GM19043 (cell line): ENCODE data around the gene HMGCL.
A peak's percentile ranks its signal among the peaks of the same experiment; 100 is the strongest.
"Not testable (repeated sequence)": the region's sequence is repeated elsewhere in the genome, so short reads cannot be mapped to it uniquely, and the experiment has no call there.

Experiments used
- ATAC-seq: cut with Tn5 transposase; IDR thresholded peaks from one replicate; pipeline ENCODE4 v1.9.1; 2021; ENCODE audit warnings: low read depth; ENCODE audit not compliant: unreplicated experiment

Gene HMGCL

GRCh38 chr1:23799570-23800399 lies 25.4 kb downstream of the HMGCL start:
- no peak for ATAC-seq

GRCh38 chr1:23799255-23799569 lies 26.0 kb downstream of the HMGCL start:
- no peak for ATAC-seq

DNA sequence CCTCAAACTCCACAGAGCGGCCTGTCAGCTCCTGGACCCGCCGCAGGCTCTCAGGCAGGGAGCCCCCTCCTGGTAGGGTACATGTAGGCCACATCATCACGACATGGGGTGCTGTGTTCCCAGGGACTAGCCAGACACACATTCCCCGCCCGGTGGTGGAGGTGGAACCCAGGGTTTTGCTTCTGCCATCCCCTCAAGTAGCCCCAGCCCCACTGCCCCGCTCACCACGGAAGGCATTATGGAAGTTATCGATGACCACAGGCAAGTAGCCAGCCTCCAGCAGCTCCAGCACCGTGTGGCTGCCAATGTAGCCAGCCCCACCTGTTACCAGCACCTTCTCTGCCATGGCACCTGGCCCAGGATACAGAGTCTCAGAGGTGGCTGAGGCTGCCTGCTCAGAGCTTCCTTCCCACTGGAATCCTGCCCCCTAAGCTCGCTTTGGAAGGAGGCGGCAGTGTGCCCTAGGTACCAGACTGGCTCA lies 26.5 kb downstream of the HMGCL start:
- no peak for ATAC-seq

DNA sequence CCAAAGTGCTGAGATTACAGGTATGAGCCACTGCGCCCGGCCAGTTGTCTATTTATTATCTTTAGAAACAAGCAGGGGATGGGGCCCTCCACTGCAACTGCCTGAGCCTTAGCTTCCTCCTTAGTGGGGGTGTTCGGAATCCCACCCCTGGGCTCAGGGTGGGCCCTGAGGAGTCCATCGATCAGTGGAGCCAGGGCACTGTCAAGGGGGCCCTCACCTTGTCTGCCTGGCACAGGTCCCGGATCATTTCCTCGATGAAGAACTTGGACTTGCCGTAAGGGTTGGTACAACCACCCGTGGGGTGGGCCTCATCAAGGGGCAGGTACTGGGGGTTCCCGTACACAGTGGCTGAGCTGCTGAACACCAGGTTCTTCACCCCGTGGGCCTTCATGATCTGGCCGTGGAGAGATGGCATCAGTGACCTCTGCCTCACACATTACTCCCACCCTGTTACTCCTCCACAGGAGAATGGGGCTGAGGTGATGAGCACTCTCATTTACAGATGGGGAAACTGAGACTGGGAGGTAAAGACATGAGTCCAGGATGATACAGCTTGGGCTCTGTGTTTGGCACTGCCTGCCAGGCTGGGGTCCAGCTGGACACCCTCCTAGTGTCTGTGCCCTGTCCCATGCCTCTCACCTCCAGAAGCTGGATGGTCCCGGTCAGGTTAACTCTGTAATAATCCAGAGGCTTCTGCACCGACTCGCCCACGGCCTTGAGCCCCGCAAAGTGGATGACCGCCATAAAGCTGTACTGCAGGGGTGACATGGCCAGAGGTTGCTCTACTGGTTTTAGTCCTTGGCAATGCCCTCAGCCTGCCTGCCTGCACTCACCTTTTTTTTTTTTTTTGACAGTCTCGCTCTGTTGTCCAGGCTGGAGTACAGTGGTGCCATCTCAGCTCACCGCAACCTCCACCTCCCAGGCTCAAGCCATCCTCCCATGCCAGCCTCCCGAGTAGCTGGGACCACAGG lies 27.5 kb downstream of the HMGCL start:
- no peak for ATAC-seq

DNA sequence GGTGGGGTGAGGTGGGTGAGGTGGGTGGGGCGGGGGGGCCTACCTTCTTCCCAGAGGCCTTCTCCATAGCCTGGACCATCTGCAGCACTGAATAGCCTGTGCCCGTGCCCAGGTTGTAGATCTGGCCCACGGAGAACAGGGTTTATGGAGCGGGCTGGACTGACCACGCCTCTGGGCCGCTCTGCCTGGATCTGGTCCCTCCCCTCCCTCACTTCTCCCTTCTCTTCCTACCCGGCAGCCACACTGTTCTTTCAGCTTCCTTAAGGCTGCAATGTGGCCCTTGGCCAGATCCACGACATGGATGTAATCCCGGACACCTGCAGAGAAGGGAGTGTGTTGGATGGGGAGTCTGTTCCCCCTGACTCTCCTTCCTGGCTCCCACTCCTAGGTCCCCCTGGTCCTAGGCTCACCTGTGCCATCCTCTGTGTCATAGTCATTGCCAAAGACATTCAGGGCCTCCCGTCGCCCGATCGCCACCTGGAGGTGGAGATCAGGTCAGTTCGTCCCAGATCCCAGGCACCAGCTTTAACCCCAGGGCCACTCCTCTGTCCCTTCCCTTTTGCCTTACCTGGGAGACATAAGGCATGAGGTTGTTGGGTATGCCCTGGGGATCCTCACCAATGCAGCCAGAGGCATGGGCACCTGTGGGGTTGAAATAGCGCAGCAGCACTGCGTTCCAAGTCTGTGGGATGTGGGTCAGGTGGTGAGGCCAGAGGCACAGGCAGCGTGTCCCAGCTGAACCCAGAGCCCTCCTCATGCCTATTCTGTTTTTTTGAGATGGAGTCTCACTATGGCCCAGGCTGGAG lies 28.6 kb downstream of the HMGCL start:
- ATAC-seq = no peak

DNA sequence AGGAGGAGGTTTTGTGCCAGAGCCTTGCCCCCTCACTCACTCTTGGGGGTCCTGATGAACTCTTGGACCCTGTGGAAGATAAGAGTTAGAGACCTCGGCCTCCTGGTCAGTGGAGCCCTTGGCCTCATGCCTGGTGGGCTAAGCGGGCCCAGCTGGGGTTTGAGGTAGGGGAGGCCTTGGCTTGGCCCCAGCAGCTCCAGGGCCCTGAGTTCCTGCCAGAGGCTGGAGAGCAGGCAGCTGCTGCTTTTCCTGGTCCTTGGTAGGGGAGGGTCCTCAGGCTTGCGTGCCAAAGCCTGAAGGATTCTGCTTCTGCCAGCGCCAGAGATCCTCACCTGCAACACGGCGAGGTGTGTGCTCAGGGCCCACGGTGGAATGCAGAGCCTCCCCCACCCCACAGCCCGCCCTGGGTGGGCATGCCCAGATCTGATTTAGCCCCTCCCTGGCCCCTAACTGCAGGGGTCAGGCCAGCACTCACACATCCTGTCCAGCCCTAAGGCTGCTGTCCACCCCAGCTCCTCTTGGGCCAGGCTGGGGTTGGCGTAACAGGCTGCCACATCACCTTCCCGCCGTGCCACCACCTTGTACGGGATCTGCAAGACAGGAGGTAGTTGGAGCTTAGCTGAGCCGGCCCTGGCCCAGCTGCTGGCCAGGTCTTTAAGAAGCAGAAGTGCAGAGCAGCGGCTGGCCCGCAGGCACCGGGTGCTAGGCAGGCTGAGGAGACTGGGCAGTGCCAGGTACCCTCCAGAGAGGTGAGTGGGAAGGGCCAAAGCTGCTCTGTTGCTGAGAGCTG lies 29.4 kb downstream of the HMGCL start:
- no peak for ATAC-seq

DNA sequence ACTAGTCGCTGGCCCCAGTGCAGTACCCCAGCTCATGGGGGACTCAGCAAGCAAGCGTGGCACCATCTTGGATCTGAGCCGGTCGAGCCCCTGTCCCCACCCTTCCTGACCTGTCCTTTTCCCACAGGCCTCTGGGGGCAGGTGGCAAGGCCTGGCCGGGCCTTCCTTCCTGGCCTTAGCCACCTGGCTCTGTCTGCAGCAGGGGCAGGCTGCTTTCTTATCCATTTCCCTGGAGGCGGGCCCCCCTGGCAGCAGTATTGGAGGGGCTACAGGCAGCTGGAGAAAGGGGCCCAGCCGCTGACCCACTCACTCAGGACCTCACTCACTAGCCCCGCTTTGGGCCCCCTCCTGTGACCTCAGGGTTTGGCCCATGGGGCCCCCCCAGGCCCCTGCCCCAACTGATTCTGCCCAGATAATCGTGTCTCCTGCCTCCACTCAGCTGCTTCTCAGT lies 30.5 kb downstream of the HMGCL start:
- ATAC-seq = not testable (repeated sequence)

DNA sequence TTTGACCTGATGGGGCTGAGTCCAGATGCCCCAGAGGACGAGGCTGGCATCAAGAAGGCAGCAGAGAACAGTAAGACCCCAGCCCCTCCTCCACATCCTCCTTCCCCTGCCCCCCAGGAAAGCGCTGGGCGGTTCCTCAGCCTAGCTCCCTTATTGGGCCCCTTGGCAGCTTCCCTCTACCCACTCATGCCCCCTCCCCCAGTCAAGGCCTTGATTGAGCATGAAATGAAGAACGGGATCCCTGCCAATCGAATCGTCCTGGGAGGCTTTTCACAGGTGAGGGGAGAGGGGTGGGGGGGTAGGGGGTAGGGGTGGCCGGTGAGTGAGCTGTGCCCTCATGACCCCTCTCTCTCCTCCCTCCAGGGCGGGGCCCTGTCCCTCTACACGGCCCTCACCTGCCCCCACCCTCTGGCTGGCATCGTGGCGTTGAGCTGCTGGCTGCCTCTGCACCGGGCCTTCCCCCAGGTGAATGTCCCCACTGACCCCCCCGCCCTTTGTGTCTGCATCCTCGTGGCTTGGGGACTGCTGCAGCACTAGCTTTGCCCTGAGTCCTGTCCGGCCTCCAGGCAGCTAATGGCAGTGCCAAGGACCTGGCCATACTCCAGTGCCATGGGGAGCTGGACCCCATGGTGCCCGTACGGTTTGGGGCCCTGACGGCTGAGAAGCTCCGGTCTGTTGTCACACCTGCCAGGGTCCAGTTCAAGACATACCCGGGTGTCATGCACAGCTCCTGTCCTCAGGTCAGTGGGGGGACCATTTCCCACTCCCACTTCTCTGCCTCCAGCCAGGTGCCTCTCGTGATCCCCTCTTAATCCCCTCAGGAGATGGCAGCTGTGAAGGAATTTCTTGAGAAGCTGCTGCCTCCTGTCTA lies 31.1 kb downstream of the HMGCL start:
- no peak for ATAC-seq

DNA sequence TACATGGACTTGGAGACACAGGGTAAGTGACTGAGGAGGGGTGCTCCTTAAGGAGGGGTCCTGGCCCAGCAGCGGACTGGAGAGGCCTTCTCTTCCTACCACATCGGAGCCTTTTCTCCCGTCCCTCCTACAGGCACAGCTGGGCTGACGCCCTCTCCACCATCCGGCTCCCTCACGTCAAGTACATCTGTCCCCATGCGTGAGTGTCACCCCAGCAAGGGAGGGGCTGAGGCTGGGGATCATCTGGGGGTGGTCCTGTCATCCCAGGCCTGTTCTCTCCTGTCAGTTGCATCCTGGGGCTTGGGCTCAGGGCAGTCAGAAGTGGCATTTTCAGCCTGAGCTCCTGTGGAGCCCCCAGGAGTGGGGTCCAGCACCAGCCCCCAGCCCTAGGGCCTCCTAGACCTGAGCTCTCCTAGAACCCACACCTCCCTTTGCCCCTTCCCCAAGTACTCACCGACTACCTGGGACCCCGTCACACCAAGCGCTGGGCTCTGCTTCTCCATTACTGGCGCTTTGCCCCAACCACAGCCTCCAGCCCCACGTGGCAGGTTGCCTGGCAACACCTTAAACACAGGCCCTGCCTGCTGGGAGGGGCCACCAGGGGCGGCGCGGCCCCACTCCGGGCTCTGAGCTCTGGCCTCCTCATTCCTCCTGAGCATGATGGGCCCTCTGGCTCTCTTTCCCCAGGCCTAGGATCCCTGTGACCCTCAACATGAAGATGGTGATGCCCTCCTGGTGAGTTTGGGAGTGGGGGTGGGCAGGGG lies 32.0 kb downstream of the HMGCL start:
- no peak for ATAC-seq

- ATAC-seq = no peak
Measured at GRCh38 chr1:23792151-23792945, 32.9 kb downstream of the HMGCL start.

DNA sequence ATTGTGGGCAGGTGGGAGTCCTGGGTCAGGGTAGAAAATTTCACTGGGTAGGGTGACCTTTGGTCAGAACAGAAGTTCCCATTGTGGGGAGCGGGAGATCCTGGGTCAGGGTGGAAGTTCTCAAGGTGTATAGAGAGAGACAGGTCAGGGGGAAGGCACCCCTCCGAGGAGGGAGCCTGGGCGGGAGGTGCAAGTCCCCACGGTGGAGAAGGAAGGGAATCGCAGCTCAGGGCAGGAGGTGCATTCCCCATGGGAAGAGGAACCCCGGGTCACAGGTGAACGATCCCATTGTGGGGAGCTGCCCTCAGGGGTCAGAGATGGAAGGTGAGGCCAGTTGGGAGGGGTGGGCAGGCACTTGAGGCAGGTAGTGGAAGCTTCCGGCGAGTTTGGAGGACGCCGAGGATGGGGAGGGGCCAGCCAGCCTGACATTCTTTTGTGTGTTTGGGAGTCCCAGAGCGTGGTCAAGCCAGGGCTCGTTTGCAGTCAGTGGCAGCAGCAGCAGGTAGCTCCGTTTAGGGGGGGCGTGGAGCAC lies 33.6 kb downstream of the HMGCL start:
- ATAC-seq = no peak

- peak; percentile 93 for ATAC-seq
Measured at GRCh38 chr1:23790696-23791515, 34.3 kb downstream of the HMGCL start, which contains the start of gene LYPLA2. LYPLA2 (plus strand) TSS chr1:23791145; CDS start chr1:23792683, 1,538 bp downstream.

DNA sequence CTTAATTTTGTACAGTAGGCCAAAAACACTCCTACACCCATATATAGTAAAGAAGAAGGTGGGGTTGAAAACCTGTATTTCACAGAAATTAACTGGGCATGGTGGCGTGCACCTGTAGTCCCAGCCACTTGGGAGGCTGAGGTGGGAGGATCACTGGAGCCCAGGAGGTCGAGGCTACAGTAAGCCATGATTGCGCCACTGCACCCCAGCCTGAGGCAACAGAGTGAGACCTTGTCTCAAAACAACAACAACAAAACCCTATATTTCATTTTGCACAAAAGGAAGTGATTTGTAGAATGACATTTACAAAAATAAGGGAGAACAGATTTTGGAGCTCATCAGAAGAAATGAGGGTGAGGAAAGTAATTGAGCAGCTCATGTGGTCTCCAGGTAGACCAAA lies 36.5 kb downstream of the HMGCL start:
- ATAC-seq = no peak

- ATAC-seq = no peak
Measured at GRCh38 chr1:23787701-23788100, 37.5 kb downstream of the HMGCL start.

- no peak for ATAC-seq
Measured at GRCh38 chr1:23784846-23785245, 40.4 kb downstream of the HMGCL start.

DNA sequence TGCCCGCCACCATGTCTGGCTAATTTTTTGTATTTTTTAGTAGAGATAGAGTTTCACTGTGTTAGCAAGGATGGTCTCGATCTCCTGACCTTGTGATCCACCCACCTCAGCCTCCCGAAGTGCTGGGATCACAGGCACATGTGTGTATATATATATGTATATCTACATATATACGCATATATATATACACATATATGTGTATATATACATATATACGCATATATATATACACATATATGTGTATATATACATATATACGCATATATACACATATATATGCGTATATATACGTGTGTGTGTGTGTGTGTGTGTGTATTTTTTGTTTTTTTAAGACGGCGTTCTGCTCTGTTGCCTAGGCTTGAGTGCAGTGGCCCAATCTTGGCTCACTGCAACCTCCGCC lies 42.1 kb downstream of the HMGCL start:
- ATAC-seq = not testable (repeated sequence)
